ENCODE results near the gene IL31RA.
"Not testable (repeated sequence)": the region's sequence is repeated elsewhere in the genome, so short reads cannot be mapped to it uniquely, and the experiment has no call there.

IL31RA gene

DNA sequence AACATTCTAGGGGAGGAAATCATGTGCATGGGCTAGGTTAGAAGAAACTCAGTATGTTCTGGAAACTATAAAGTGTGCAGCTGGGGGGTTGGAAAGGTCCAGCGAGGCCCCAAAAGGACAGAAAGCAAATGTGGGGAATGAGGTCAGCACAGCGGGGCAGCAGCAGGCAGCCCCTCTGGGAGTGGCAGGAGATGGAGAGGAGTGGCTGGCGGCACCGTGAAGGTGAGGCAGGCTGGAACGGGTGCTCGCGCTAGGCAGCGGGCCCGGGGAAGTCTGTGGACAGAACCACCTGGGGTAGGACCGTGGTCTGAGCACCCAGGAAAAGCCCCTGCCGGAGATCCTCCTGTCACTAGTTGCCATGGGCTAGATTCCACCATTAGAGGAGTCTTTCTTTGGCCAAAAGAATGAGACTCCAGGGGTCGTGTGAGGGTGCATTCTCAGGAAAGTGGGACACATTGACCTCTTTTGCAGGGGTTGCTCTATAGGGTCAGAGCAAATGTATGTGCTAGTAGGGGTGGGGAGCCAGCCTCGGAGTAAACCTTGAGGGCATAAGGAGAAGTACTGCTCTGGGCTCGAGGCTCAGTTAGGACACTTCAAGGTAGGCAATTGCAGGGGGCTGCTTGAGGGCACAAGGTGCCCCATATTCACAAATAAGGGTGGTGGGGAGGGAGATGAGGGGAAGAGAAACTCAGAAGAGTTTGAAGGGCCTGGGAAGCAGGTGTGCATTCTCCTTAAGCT, 82.4 kb downstream of the IL31RA start:
- DNase-seq (ENCODE audit: low read depth in 2 of 2), result peak in 1 of 2 donors; percentile 37
- TF ChIP-seq, protein P1, sequence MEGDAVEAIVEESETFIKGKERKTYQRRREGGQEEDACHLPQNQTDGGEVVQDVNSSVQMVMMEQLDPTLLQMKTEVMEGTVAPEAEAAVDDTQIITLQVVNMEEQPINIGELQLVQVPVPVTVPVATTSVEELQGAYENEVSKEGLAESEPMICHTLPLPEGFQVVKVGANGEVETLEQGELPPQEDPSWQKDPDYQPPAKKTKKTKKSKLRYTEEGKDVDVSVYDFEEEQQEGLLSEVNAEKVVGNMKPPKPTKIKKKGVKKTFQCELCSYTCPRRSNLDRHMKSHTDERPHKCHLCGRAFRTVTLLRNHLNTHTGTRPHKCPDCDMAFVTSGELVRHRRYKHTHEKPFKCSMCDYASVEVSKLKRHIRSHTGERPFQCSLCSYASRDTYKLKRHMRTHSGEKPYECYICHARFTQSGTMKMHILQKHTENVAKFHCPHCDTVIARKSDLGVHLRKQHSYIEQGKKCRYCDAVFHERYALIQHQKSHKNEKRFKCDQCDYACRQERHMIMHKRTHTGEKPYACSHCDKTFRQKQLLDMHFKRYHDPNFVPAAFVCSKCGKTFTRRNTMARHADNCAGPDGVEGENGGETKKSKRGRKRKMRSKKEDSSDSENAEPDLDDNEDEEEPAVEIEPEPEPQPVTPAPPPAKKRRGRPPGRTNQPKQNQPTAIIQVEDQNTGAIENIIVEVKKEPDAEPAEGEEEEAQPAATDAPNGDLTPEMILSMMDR (IDR thresholded peaks at IDR 0.05; ENCODE audit: low read depth, low read length), result no peak

DNA sequence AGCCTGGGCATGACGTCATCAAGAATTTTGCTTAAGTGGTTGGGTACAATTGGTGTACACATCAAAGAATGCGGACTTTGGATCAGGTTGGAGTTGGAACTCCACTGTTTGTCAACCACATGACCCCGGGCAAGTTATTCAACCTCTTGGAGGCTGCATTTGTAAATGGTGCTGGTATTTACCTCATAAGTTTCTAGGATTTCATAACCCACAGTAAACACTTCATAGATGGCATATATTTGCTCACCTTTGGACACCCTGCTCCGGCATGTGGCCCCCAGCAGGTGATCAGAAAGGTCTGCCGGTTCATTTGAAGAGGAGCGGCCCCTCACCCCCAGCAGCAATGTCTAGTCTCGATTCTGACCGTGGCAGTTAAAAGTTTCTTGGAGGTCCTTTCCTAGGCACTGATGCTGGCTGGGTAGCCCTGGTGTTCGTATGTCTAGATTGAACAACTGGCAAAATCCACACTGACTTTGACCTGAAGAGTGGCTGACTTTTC, 83.0 kb downstream of the IL31RA start:
- TF ChIP-seq, protein P1 (IDR thresholded peaks at IDR 0.05; ENCODE audit: low read depth, low read length), result no peak
- DNase-seq (ENCODE audit: low read depth in 2 of 2), result peak; percentile 13 to 51
- H3K4me3 ChIP-seq (replicated peaks in 1 of 2; ENCODE audit: low read depth in 2 of 2, low read length in 2 of 2), result no peak overlapping the region

More for the DNA sequence above, 82.4 kb downstream of the IL31RA start:
- no peak overlapping the region for H3K4me3 ChIP-seq (replicated peaks in 1 of 2; ENCODE audit: low read depth in 2 of 2, low read length in 2 of 2)

DNA sequence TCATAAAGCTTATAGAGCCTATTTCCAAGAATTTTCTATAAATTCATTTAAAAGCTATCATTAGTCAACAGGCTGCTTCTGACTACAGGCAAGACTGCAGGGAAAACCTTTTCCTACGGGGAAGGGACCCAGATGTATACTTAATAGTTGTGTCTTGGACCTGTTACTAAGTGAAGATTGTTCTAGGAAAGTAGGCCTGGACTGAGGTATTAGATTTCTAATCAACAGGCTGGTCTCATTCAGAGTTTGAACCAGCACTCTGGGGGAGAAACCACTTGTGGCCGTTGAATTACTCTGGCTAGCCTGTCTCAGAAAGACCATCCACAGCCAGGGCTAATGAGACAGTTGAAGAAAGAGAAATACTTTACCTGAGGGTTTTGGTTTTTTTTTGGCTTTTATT, 83.6 kb downstream of the IL31RA start:
- H3K4me3 ChIP-seq (replicated peaks in 1 of 2; ENCODE audit: low read depth in 2 of 2, low read length in 2 of 2), result no peak overlapping the region
- TF ChIP-seq, protein P1 (IDR thresholded peaks at IDR 0.05; ENCODE audit: low read depth, low read length), result no peak
- no peak for DNase-seq (ENCODE audit: low read depth in 2 of 2)

DNA sequence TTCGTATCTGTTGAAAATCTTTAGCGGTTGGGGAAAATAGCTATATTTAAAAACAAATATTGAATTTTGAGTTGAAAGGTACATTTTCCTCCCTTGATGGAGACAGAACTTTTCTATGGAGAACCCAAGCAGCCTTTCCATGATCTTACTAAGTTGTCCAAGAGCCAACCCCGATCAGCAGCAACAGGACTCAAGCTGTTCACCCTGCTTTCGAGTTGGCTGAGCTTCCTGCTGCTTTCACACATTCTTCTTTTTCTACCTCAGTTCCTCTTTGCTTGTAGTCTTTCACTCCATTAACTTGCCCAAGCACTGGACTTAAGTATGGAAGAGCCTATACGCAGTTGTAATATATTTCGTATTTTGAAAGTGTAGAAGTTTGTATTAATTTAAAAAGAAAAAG, 84.2 kb downstream of the IL31RA start:
- TF ChIP-seq, protein P1 (IDR thresholded peaks at IDR 0.05; ENCODE audit: low read depth, low read length), result no peak
- H3K4me3 ChIP-seq (replicated peaks in 1 of 2; ENCODE audit: low read depth in 2 of 2, low read length in 2 of 2), result no peak overlapping the region
- no peak for DNase-seq (ENCODE audit: low read depth in 2 of 2)

DNA sequence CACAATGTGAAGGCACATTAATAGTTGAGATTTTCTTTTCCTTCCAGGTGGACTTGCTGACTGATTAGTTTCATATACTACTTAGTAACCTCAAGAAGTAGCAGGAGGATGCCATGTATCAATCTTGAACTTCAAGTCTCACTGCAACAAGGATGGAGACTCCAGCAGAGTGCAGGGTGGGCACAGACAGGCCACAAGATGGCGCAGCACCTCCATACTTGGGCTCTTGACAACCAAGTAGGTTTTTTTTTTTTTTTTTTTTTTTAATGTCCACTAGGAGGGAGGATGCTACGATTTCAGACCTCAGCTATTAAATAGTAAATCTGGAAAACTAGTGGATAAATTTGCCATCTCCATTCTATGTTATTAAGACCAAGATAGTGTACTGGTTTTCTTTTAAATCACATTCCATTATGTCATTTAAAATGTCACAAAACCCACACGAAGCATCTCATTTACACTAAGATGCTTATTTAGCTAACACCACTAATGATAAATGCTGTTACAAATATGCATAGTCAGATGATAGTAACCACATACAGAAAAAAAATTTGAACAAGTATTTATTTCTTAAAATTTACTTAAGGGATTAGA, 85.0 kb downstream of the IL31RA start:
- DNase-seq (ENCODE audit: low read depth in 2 of 2), result peak; percentile 90
- no peak overlapping the region for H3K4me3 ChIP-seq (replicated peaks in 1 of 2; ENCODE audit: low read depth in 2 of 2, low read length in 2 of 2)
- TF ChIP-seq, protein P1 (IDR thresholded peaks at IDR 0.05; ENCODE audit: low read depth, low read length), result peak; percentile 92

DNA sequence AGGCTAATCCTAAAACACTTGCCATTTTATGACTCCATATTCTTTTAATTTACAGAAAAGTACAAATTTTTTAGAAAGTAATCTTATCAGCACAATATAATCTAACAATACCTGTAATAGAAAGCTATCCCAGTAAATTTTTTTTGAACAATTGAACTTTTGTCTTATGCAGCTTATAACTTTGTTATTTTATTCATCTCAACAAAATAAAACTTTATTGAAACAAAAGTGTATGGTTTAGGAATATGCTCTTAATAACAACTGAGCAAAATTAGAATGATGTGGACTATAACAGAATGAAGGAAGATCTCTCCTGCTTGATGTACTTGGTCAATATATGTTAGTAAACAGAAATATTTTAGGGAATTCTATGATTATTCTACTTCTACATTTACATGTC, 86.4 kb downstream of the IL31RA start:
- not testable (repeated sequence) for H3K4me3 ChIP-seq (replicated peaks in 1 of 2; ENCODE audit: low read depth in 2 of 2, low read length in 2 of 2); DNase-seq (ENCODE audit: low read depth in 2 of 2)

DNA sequence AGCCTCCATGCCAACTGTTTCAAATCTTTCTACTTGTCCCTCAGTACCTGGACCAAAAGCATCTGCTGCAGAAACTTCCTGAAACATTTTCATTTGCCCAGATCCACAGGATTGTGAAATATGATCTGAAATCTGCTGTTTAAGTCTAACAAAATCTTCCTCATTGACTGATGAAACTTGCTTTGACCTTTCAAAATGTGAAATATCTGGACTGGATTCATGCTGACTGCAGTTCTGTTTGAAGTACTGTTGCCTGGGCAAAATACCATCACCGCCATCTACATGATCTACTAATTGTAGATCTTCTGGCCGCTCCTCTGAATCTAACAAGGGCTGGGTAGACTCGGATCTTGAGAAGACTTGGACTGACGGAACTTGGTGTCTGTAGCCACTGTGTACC, 90.0 kb downstream of the IL31RA start:
- H3K4me3 ChIP-seq (replicated peaks in 1 of 2; ENCODE audit: low read depth in 2 of 2, low read length in 2 of 2); DNase-seq (ENCODE audit: low read depth in 2 of 2): not testable (repeated sequence)
